ENCODE results near the gene TGFBI. TPM values are rescaled to one million over a fixed set of nuclear protein-coding genes. Genes with fewer than 3 reads are reported as not detected.

The TGFBI gene
- total RNA-seq, 1 donor from 2014 or later = 9.5 TPM

DNA sequence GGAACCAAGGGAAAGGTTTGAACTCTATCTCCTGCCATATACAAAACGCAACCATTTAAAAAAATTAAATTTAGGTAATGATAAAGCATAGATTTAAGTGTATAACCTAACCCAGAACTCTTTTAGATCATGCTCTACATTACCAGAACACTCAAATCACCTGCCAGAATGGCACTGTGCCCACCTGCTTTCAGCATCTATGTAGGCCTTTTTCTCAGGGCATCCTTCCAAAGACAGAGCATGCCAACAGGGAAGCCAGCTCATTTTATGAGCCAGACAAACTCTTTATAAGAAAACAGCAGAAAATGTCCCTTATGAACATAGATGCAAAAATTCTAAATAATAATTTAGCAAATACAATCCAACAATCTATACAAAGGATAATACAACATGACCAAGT lies 55.9 kb downstream of the TGFBI start:
- H3K27ac Mint-ChIP-seq = no peak overlapping the region
- H3K9me3 Mint-ChIP-seq = no peaks in the 10 kb centered on the region
- Histone ChIP-seq H3K4me1 (no peaks in the 10 kb centered on the region), H3K9me3 (ENCODE audit: low read depth) (no peaks in the 10 kb centered on the region), H3K36me3 (no peaks in the 10 kb centered on the region), H3K27ac (no peak overlapping the region), H3K4me2 (no peak overlapping the region), H3K4me3 (no peak overlapping the region), H3F3A (ENCODE audit: low read depth) (no peaks in the 10 kb centered on the region), H3K27me3 (peaks cover 23% of the 10 kb centered on the region), H3K79me2 (ENCODE audit: low read depth) (no peaks in the 10 kb centered on the region), H2AFZ (replicated peaks) (no peak overlapping the region), H4K20me1 (ENCODE audit: low read depth) (no peaks in the 10 kb centered on the region), H3K9ac (no peak overlapping the region)
- H3K27me3 Mint-ChIP-seq (ENCODE audit: insufficient read depth, low read depth) = no peaks in the 10 kb centered on the region
- no peaks in the 10 kb centered on the region for H3K4me1 Mint-ChIP-seq
- H3K4me3 Mint-ChIP-seq = no peak overlapping the region
- no peak for DNase-seq (ENCODE audit: low spot score)
- TF ChIP-seq EZH2 (IDR thresholded peaks at IDR 0.05) (no peak), EZH2phosphoT487 (IDR thresholded peaks at IDR 0.05) (no peak)
- TF ChIP-seq, protein P1, sequence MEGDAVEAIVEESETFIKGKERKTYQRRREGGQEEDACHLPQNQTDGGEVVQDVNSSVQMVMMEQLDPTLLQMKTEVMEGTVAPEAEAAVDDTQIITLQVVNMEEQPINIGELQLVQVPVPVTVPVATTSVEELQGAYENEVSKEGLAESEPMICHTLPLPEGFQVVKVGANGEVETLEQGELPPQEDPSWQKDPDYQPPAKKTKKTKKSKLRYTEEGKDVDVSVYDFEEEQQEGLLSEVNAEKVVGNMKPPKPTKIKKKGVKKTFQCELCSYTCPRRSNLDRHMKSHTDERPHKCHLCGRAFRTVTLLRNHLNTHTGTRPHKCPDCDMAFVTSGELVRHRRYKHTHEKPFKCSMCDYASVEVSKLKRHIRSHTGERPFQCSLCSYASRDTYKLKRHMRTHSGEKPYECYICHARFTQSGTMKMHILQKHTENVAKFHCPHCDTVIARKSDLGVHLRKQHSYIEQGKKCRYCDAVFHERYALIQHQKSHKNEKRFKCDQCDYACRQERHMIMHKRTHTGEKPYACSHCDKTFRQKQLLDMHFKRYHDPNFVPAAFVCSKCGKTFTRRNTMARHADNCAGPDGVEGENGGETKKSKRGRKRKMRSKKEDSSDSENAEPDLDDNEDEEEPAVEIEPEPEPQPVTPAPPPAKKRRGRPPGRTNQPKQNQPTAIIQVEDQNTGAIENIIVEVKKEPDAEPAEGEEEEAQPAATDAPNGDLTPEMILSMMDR (IDR thresholded peaks at IDR 0.05) = no peak
- no peaks in the 10 kb centered on the region for H3K36me3 Mint-ChIP-seq

DNA sequence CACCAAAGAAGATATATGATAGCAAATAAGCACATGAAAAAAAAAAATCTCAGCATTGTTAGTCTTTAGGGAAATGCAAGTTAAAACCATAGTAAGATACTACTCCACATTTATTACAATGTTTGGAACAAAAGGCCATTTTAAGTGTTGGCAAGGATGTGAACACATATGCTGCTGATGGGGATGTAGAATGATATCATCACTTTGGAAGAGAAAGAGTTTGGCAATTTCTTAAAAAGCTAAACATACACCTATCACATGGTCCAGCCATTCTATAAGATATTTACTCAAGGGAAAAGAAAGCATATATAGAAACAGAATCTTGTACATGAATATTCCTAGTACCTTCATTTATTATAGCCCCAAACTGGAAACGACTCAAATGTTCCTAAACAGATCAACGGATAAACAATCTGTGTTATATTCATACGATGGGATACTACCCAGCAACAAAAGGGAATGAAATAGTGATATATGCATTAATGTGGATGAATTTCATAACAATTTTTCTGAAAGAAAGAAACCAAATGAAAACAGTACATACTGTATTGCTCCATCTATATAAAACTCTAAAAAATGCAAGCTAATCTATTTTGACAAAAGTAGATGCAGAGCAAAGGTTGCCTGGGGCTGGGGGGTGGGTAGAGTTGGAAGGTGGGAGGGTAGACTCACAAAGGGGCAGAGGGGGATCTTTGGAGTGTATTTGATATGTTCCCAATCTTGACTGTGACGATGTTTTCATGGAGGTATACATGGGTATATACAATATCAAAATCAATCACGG lies 58.2 kb downstream of the TGFBI start:
- H3K4me3 Mint-ChIP-seq = no peak overlapping the region

DNA sequence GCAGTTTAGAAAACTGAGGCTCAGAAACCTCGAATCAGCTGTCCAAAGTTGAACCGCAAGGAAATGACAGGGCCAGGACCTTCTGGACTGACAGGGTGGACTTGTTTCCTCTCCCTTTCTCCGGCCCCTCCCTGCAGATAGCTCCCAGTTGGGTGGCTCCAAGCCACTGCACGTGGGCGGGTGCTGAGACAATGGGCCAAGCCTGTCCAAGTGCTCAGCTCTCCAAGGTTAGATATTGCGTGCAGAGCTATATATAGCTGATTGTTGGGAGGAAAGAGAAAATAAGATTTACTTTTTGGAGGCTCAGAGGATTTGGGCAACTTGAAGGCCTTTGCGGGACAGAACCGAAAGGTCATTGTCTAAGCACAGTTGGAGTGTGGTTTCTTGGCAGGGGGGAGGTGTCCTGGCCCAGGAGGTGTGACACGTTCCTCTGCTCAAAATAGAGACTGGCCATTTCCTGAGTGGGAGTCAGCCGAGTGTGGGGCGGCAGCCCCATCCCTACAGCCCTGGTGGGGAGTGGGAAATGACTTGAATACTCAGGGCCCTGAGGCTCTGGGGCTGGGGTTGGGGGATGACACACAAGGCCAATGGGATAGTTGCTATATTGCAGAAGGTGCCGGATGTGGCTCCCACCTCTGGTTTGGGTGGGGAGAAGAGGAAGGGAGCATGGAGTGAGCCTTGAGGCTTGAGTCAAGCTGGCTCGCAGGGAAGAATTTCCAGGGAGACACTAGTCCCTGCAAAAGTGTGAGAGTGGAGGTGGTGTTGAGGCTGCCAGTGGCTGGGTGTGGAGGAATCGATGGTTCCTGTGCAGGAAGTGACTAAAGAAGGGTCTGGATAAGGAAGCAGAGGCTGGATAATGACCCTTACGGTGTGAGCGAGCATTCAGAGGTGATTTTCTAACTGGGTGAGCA lies 59.4 kb downstream of the TGFBI start:
- no peak overlapping the region for H3K4me3 Mint-ChIP-seq
- H3K27me3 Mint-ChIP-seq (ENCODE audit: insufficient read depth, low read depth) = no peaks in the 10 kb centered on the region
- no peak for DNase-seq (ENCODE audit: low spot score)
- H3K27ac ChIP-seq = no peak overlapping the region
- H3K27ac Mint-ChIP-seq = no peak overlapping the region
- H4K20me1 ChIP-seq (ENCODE audit: low read depth) = no peaks in the 10 kb centered on the region
- H3K9me3 Mint-ChIP-seq = no peaks in the 10 kb centered on the region
- peaks cover 8% of the 10 kb centered on the region for H3K27me3 ChIP-seq
- no peaks in the 10 kb centered on the region for H3K4me1 ChIP-seq
- no peaks in the 10 kb centered on the region for H3K79me2 ChIP-seq (ENCODE audit: low read depth)
- no peaks in the 10 kb centered on the region for H3K9me3 ChIP-seq (ENCODE audit: low read depth)
- H3K9ac ChIP-seq = no peak overlapping the region
- no peak overlapping the region for H2AFZ ChIP-seq (replicated peaks)
- H3K4me3 ChIP-seq = no peak overlapping the region
- no peak overlapping the region for H3K4me2 ChIP-seq
- H3K36me3 Mint-ChIP-seq = no peaks in the 10 kb centered on the region
- H3F3A ChIP-seq (ENCODE audit: low read depth) = no peaks in the 10 kb centered on the region
- H3K36me3 ChIP-seq = no peaks in the 10 kb centered on the region
- TF ChIP-seq, protein P1 (IDR thresholded peaks at IDR 0.05) = no peak
- TF ChIP-seq EZH2 (IDR thresholded peaks at IDR 0.05) (no peak), EZH2phosphoT487 (IDR thresholded peaks at IDR 0.05) (no peak)
- H3K4me1 Mint-ChIP-seq = no peaks in the 10 kb centered on the region

More for the DNA sequence above, 58.2 kb downstream of the TGFBI start:
- Histone ChIP-seq H3K27me3 (peaks cover 15% of the 10 kb centered on the region), H3K4me1 (no peaks in the 10 kb centered on the region), H3K4me3 (no peak overlapping the region), H3K4me2 (no peak overlapping the region), H4K20me1 (ENCODE audit: low read depth) (no peaks in the 10 kb centered on the region), H3K9me3 (ENCODE audit: low read depth) (no peaks in the 10 kb centered on the region), H3K79me2 (ENCODE audit: low read depth) (no peaks in the 10 kb centered on the region), H3K27ac (no peak overlapping the region), H3K9ac (no peak overlapping the region), H2AFZ (replicated peaks) (no peak overlapping the region), H3F3A (ENCODE audit: low read depth) (no peaks in the 10 kb centered on the region), H3K36me3 (no peaks in the 10 kb centered on the region)
- H3K9me3 Mint-ChIP-seq = no peaks in the 10 kb centered on the region
- H3K27me3 Mint-ChIP-seq (ENCODE audit: insufficient read depth, low read depth) = no peaks in the 10 kb centered on the region
- no peaks in the 10 kb centered on the region for H3K36me3 Mint-ChIP-seq
- TF ChIP-seq EZH2 (IDR thresholded peaks at IDR 0.05) (no peak), EZH2phosphoT487 (IDR thresholded peaks at IDR 0.05) (no peak)
- TF ChIP-seq, protein P1 (IDR thresholded peaks at IDR 0.05) = no peak
- H3K27ac Mint-ChIP-seq = no peak overlapping the region
- DNase-seq (ENCODE audit: low spot score) = no peak
- no peaks in the 10 kb centered on the region for H3K4me1 Mint-ChIP-seq
